H9 (cell line): Measurements from ENCODE around the gene AGT. TPM values are rescaled to one million over a fixed set of nuclear protein-coding genes. Genes with fewer than 3 reads are reported as not detected.

Experiments
- DNase-seq: peaks from one replicate; pipeline ENCODE4 v3.0.0-alpha.2; 2017
- H2AFZ ChIP-seq: one replicate; pipeline ENCODE4 v1.6.1; 2013; ENCODE audit warnings: mild to moderate bottlenecking, low read length, control low read depth, moderate library complexity
- H2AK5ac ChIP-seq: 2 replicates; pipeline ENCODE4 v1.6.1; 2013; ENCODE audit warnings: low read length, control low read depth, mixed read lengths; ENCODE audit not compliant: insufficient read length
- H2BK120ac ChIP-seq: one replicate; pipeline ENCODE4 v1.6.1; 2013; ENCODE audit warnings: low read depth, mild to moderate bottlenecking, low read length, control low read depth, inconsistent platforms; ENCODE audit not compliant: poor library complexity, severe bottlenecking
- H2BK12ac ChIP-seq: 2 replicates; pipeline ENCODE4 v1.6.1; 2013; ENCODE audit warnings: low read length, control low read depth, mixed read lengths, low read depth; ENCODE audit not compliant: insufficient read length
- H2BK15ac ChIP-seq: 2 replicates; pipeline ENCODE4 v1.6.1; 2013; ENCODE audit warnings: low read depth, low read length, control low read depth
- H2BK20ac ChIP-seq: one replicate; pipeline ENCODE4 v1.6.1; 2013; ENCODE audit warnings: low read depth, mild to moderate bottlenecking, low read length, control low read depth, inconsistent platforms; ENCODE audit not compliant: poor library complexity, severe bottlenecking
- H2BK5ac ChIP-seq: 2 replicates; pipeline ENCODE4 v1.6.1; 2013; ENCODE audit warnings: low read length, control low read depth, mixed read lengths; ENCODE audit not compliant: insufficient read length
- H3K14ac ChIP-seq: 2 replicates; pipeline ENCODE4 v1.6.1; 2013; ENCODE audit warnings: low read length, control low read depth; ENCODE audit not compliant: insufficient read depth
- H3K18ac ChIP-seq: 2 replicates; pipeline ENCODE4 v1.6.1; 2013; ENCODE audit warnings: low read depth, mild to moderate bottlenecking, mixed read lengths, low read length, control low read depth; ENCODE audit not compliant: insufficient read length
- H3K23ac ChIP-seq: 2 replicates; pipeline ENCODE4 v1.6.1; 2013; ENCODE audit warnings: low read length, control low read depth, mixed read lengths, low read depth; ENCODE audit not compliant: insufficient read length
- H3K23me2 ChIP-seq: 2 replicates; pipeline ENCODE4 v1.6.1; 2013; ENCODE audit warnings: low read depth, mild to moderate bottlenecking, mixed read lengths, low read length, control low read depth; ENCODE audit not compliant: insufficient read length, poor library complexity, severe bottlenecking
- H3K27ac ChIP-seq: 2 replicates; pipeline ENCODE4 v1.5.1; 2013; ENCODE audit warnings: low read length, control low read depth, mixed read lengths, low read depth; ENCODE audit not compliant: insufficient read length
- H3K27me3 ChIP-seq: 2 replicates; pipeline ENCODE4 v1.6.1; 2013; ENCODE audit warnings: low read length, control low read depth, inconsistent platforms; ENCODE audit not compliant: insufficient read depth
- H3K4ac ChIP-seq: 2 replicates; pipeline ENCODE4 v1.6.1; 2013; ENCODE audit warnings: low read depth, mild to moderate bottlenecking, control low read depth, inconsistent platforms, low read length, moderate library complexity
- H3K4me1 ChIP-seq: 2 replicates; pipeline ENCODE4 v1.6.1; 2013; ENCODE audit warnings: low read length, control low read depth, inconsistent platforms; ENCODE audit not compliant: insufficient read depth
- H3K4me2 ChIP-seq: 2 replicates; pipeline ENCODE4 v1.6.1; 2013; ENCODE audit warnings: low read length, control low read depth, mixed read lengths; ENCODE audit not compliant: insufficient read length, insufficient read depth
- H3K56ac ChIP-seq: 2 replicates; pipeline ENCODE4 v1.6.1; 2013; ENCODE audit warnings: low read depth, mild to moderate bottlenecking, mixed read lengths, low read length, control low read depth; ENCODE audit not compliant: insufficient read length
- H3K79me1 ChIP-seq: 2 replicates; pipeline ENCODE4 v1.6.1; 2013; ENCODE audit warnings: low read depth, mild to moderate bottlenecking, moderate library complexity, low read length, control low read depth, inconsistent platforms; ENCODE audit not compliant: insufficient read depth, poor library complexity, severe bottlenecking
- H3K79me2 ChIP-seq: 2 replicates; pipeline ENCODE4 v1.6.1; 2013; ENCODE audit warnings: low read length, control low read depth, inconsistent platforms; ENCODE audit not compliant: insufficient read depth
- H3K9ac ChIP-seq: 2 replicates; pipeline ENCODE4 v1.6.1; 2013; ENCODE audit warnings: low read length, control low read depth, mixed read lengths; ENCODE audit not compliant: insufficient read length; ENCODE audit errors: extremely low read depth
- H3K9me3 ChIP-seq: one replicate; pipeline ENCODE4 v1.6.1; 2013; ENCODE audit warnings: low read depth, low read length, inconsistent platforms; ENCODE audit not compliant: control insufficient read depth
- H3T11ph ChIP-seq: one replicate; pipeline ENCODE4 v1.6.1; 2013; ENCODE audit warnings: mild to moderate bottlenecking, low read length, control low read depth, inconsistent platforms
- H4K20me1 ChIP-seq: one replicate; pipeline ENCODE4 v1.6.1; 2013; ENCODE audit not compliant: control insufficient read depth, insufficient read length, insufficient read depth
- H4K5ac ChIP-seq: 2 replicates; pipeline ENCODE4 v1.6.1; 2013; ENCODE audit warnings: low read depth, mild to moderate bottlenecking, mixed read lengths, low read length, control low read depth; ENCODE audit not compliant: insufficient read length
- H4K8ac ChIP-seq: replicated peaks from 2 replicates; pipeline ENCODE4 v1.6.1; 2013; ENCODE audit warnings: low read length, control low read depth, mixed read lengths, low read depth; ENCODE audit not compliant: insufficient read length
- H4K91ac ChIP-seq: 2 replicates; pipeline ENCODE4 v1.6.1; 2013; ENCODE audit warnings: low read depth, mild to moderate bottlenecking, moderate library complexity, mixed read lengths, low read length, control low read depth; ENCODE audit not compliant: insufficient read length
- H3K27ac Mint-ChIP-seq, 3 experiments: 2 replicates in 2 of 3; 3 replicates in 1 of 3; pipeline ENCODE4 v1.8.0; 2020 to 2021; ENCODE audit warnings: mixed read lengths in 3 of 3, mild to moderate bottlenecking in 1 of 3, moderate library complexity in 1 of 3
- H3K27me3 Mint-ChIP-seq: 2 replicates; pipeline ENCODE4 v1.8.0; 2021; ENCODE audit warnings: low read depth, mild to moderate bottlenecking, moderate library complexity, mixed read lengths
- H3K36me3 Mint-ChIP-seq, 3 experiments: 2 replicates in 2 of 3; 3 replicates in 1 of 3; pipeline ENCODE4 v1.8.0; 2020 to 2021; ENCODE audit warnings: low read depth in 3 of 3, mixed read lengths in 3 of 3; ENCODE audit not compliant: insufficient read depth in 1 of 3
- H3K4me1 Mint-ChIP-seq, 2 experiments: 2 replicates each; pipeline ENCODE4 v1.8.0; 2020; ENCODE audit warnings: mixed read lengths in 2 of 2
- H3K4me3 Mint-ChIP-seq, 2 experiments: 2 replicates in 1 of 2; 3 replicates in 1 of 2; pipeline ENCODE4 v1.8.0; 2020 to 2021; ENCODE audit warnings: mild to moderate bottlenecking in 2 of 2, mixed read lengths in 2 of 2, moderate library complexity in 1 of 2
- H3K9me3 Mint-ChIP-seq, 2 experiments: 2 replicates in 1 of 2; 3 replicates in 1 of 2; pipeline ENCODE4 v1.8.0; 2020; ENCODE audit warnings: mild to moderate bottlenecking in 2 of 2, mixed read lengths in 2 of 2, moderate library complexity in 1 of 2
- CTCF ChIP-seq: fragments of 200-600 bp; sonication (generic); conservative IDR thresholded peaks from 3 replicates; pipeline ENCODE4 v1.8.0; 2021; ENCODE audit warnings: antibody characterized with exemption, mild to moderate bottlenecking
- WGBS: extraction: QIAGEN DNeasy Blood & Tissue Kit; methylation state at CpG from one replicate; pipeline ENCODE4 v1.1.7; 2013; ENCODE audit warnings: missing lambda C conversion rate, low lambda C conversion rate, mixed read lengths; ENCODE audit not compliant: insufficient read length; ENCODE audit errors: extremely low coverage; 5-methylcytosine and 5-hydroxymethylcytosine counted together
- total RNA-seq: library from RNA; stranded (reverse); gene quantifications from 2 replicates; pipeline ENCODE4 v1.2.1, GENCODE V29; 2021

The AGT gene
- total RNA-seq, 1 experiment from 2014 or later = not detected

DNA sequence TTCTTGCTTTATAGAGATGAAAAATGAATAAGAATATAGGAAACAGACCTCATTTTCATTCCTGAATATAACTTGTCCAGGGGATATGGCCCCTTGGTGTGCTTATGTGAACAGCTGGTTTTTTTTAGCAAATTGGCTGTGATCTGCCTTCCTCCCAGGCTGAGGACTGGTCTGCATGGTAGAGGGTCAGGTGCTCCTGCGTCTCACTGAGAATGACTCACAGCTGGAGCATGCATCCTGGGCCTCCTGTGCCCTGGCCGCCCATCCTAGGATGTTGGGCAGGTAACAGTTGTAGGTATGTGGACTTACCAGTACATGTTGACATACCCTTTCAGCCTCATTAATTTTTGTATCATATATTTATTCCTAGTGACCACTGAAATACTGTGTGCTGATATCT, 29.8 kb downstream of the AGT start:
- H3K4me2 ChIP-seq = no peak overlapping the region
- no peaks in the 10 kb centered on the region for H3K27me3 Mint-ChIP-seq
- no peak overlapping the region for H2AK5ac ChIP-seq
- no peaks in the 10 kb centered on the region for H3K79me2 ChIP-seq
- H2BK12ac ChIP-seq = no peak overlapping the region
- no peak for DNase-seq
- H4K5ac ChIP-seq = no peak overlapping the region
- H3K36me3 Mint-ChIP-seq = peaks cover 4 to 74% (median 71%) of the 10 kb centered on the region in 3 experiments; a peak in 6 of 7 replicates
- no peak overlapping the region for H3K56ac ChIP-seq
- H3K27ac ChIP-seq = no peak overlapping the region
- H3K27me3 ChIP-seq = no peaks in the 10 kb centered on the region
- no peak overlapping the region for H3K23ac ChIP-seq
- no peak overlapping the region for H2BK20ac ChIP-seq
- no peak for TF ChIP-seq CTCF
- H2AFZ ChIP-seq = no peak overlapping the region
- H3K23me2 ChIP-seq = no peaks in the 10 kb centered on the region
- H3K9ac ChIP-seq = no peak overlapping the region
- no peak overlapping the region for H3K4me3 Mint-ChIP-seq
- H3K4me1 ChIP-seq = no peaks in the 10 kb centered on the region
- H3K14ac ChIP-seq = no peak overlapping the region
- no peak overlapping the region for H2BK120ac ChIP-seq
- H3K9me3 Mint-ChIP-seq = no peaks in the 10 kb centered on the region
- 0 out of 7 replicates have a peak overlapping the region, but pooled peaks of 1 of the 3 experiments have one; percentile 48 for H3K27ac Mint-ChIP-seq
- no peak overlapping the region for H4K8ac ChIP-seq
- H3K4me1 Mint-ChIP-seq = no peaks in the 10 kb centered on the region
- H3T11ph ChIP-seq = no peak overlapping the region
- no peak overlapping the region for H2BK5ac ChIP-seq
- H3K9me3 ChIP-seq = no peaks in the 10 kb centered on the region
- H3K18ac ChIP-seq = no peak overlapping the region
- no peak overlapping the region for H2BK15ac ChIP-seq
- no peak overlapping the region for H3K4ac ChIP-seq
- no peaks in the 10 kb centered on the region for H4K20me1 ChIP-seq
- WGBS = no CpG with 5 or more reads among the region's 2 CpGs
- no peak overlapping the region for H4K91ac ChIP-seq
- H3K79me1 ChIP-seq = no peaks in the 10 kb centered on the region
